OCI-LY3 (cell line): ENCODE results near the gene RAB11FIP4.

ENCODE experiments used
- EZH2phosphoT487 ChIP-seq: fragments of 200-600 bp; shearing (Covaris generic); IDR thresholded peaks from 2 replicates; pipeline ENCODE4 v1.6.1; 2018; ENCODE audit warnings: antibody characterized with exemption, mixed run types, low read depth
- TF ChIP-seq, protein P1 (sequence below): fragments of 200-600, 300-600 bp; sonication (generic); IDR thresholded peaks from 2 replicates; pipeline ENCODE4 v1.5.1; 2014; ENCODE audit warnings: antibody characterized with exemption, low read length, low read depth

DNA sequence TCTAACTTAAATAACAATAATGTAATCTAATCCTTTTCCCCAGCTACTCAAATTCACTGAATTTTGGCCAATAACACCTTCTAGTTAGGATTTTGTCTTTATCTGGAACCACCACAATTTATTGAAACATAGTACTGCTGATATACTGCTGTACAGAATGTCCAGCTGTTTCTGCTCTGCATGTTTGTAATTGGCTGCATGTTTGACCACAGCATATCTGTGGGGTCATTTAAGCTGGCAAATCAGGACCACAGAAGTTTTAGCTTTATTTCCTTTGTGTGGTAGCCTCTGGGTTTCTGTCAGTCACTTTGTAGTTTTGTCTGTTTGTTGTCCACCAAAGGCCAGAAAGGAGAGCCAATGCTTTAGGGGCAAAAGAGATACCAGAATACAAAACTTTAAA is 22.2 kb upstream of the RAB11FIP4 start:
- TF ChIP-seq, protein P1, sequence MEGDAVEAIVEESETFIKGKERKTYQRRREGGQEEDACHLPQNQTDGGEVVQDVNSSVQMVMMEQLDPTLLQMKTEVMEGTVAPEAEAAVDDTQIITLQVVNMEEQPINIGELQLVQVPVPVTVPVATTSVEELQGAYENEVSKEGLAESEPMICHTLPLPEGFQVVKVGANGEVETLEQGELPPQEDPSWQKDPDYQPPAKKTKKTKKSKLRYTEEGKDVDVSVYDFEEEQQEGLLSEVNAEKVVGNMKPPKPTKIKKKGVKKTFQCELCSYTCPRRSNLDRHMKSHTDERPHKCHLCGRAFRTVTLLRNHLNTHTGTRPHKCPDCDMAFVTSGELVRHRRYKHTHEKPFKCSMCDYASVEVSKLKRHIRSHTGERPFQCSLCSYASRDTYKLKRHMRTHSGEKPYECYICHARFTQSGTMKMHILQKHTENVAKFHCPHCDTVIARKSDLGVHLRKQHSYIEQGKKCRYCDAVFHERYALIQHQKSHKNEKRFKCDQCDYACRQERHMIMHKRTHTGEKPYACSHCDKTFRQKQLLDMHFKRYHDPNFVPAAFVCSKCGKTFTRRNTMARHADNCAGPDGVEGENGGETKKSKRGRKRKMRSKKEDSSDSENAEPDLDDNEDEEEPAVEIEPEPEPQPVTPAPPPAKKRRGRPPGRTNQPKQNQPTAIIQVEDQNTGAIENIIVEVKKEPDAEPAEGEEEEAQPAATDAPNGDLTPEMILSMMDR = no peak
- no peak for TF ChIP-seq EZH2phosphoT487
